Natural killer cell (primary cell): ENCODE measurements around the gene SLC5A1. TPM values are rescaled to one million over a fixed set of nuclear protein-coding genes. Genes with fewer than 3 reads are reported as not detected.

Experiments used
- ATAC-seq, 3 donors: fragments of 150-1000 bp in 2 of 3; fragments of 200-7000 bp in 1 of 3; cut with Tn5 transposase; 1 replicate in 1 of 3; 2 replicates in 2 of 3; pipeline ENCODE4 v1.10.0; 2021; ENCODE audit warnings: mild to moderate bottlenecking in 2 of 3, moderate library complexity in 2 of 3
- DNase-seq, 2 donors: peaks; one replicate each; pipeline versions ENCODE4 v3.0.0 to v3.0.0-alpha.2; 2013 to 2021; ENCODE audit warnings: mixed read lengths in 1 of 2
- H3K27ac ChIP-seq: one replicate; pipeline ENCODE4 v1.5.1; 2013; ENCODE audit warnings: mild to moderate bottlenecking, low read length
- H3K27me3 ChIP-seq: one replicate; pipeline ENCODE4 v1.6.1; 2013; ENCODE audit warnings: low read length; ENCODE audit not compliant: control insufficient read depth, insufficient read depth
- H3K36me3 ChIP-seq: one replicate; pipeline ENCODE4 v1.6.1; 2013; ENCODE audit warnings: low read length; ENCODE audit not compliant: control insufficient read depth, insufficient read depth
- H3K4me1 ChIP-seq: one replicate; pipeline ENCODE4 v1.6.1; 2013; ENCODE audit warnings: low read length; ENCODE audit not compliant: control insufficient read depth, insufficient read depth
- H3K4me3 ChIP-seq: one replicate; pipeline ENCODE4 v1.5.1; 2013; ENCODE audit warnings: low read length
- H3K9me3 ChIP-seq: one replicate; pipeline ENCODE4 v1.6.1; 2013; ENCODE audit warnings: low read length; ENCODE audit not compliant: control insufficient read depth, insufficient read depth
- H3K27ac Mint-ChIP-seq, 2 donors: one replicate each; pipeline ENCODE4 v1.8.0; 2022; ENCODE audit warnings: mild to moderate bottlenecking in 2 of 2, mixed read lengths in 2 of 2, moderate library complexity in 1 of 2
- H3K27me3 Mint-ChIP-seq, 2 donors: one replicate each; pipeline ENCODE4 v1.8.0; 2022; ENCODE audit warnings: low read depth in 2 of 2, mixed read lengths in 2 of 2
- H3K36me3 Mint-ChIP-seq: one replicate; pipeline ENCODE4 v1.8.0; 2022; ENCODE audit warnings: mixed read lengths
- H3K4me1 Mint-ChIP-seq, 2 donors: one replicate each; pipeline ENCODE4 v1.8.0; 2022; ENCODE audit warnings: mixed read lengths in 2 of 2
- H3K4me3 Mint-ChIP-seq: one replicate; pipeline ENCODE4 v1.8.0; 2022; ENCODE audit warnings: mild to moderate bottlenecking, moderate library complexity, mixed read lengths
- H3K9me3 Mint-ChIP-seq, 2 donors: one replicate each; pipeline ENCODE4 v1.8.0; 2022; ENCODE audit warnings: mixed read lengths in 2 of 2
- CTCF ChIP-seq: fragments of 200-600 bp; IDR thresholded peaks from one replicate; pipeline ENCODE4 v1.8.0; 2022; ENCODE audit warnings: antibody characterized with exemption
- WGBS: methylation state at CpG from one replicate; pipeline ENCODE4 v1.1.7; 2013; ENCODE audit warnings: missing lambda C conversion rate; ENCODE audit not compliant: insufficient coverage; 5-methylcytosine and 5-hydroxymethylcytosine counted together
- intact Hi-C: fragments of 100-400 bp; cut with micrococcal nuclease; formaldehyde crosslinking; loops from one replicate; pipeline ENCODE4 v1.14.2; 2022
- total RNA-seq, 4 donors: library from RNA; stranded (reverse); fragments of 120-200 nt in 1 of 4; gene quantifications; one replicate each; pipeline versions ENCODE4 v1.2.3 to v1.2.4, GENCODE V29; 2013 to 2022

The SLC5A1 gene
- total RNA-seq, 3 donors from 2014 or later (not counting 1 experiment from before 2014, with no cell fraction given) = not detected

DNA sequence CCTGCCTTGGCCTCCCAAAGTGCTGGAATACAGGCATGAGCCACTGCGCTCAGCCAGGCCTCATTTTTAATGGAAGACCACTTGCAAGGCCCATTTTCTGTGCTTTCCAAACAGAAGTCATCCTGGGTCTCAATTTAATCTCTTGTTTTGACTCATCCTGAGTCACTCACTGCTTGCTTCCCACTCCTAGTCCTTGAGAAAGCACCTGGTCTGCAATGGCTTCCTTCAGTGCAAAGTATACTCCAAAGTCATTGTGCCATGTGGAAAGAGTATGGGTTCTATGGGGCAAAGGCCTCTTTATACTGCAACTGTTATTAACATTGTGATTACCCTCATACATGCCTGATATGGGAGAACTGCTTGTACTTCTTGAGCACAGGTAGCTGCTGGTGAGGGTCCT lies 18.3 kb upstream of the SLC5A1 start:
- DNase-seq (no peak), ATAC-seq (no peak)
- no peaks in the 10 kb centered on the region for H3K4me1 Mint-ChIP-seq
- Histone ChIP-seq H3K27ac (no peak overlapping the region), H3K4me3 (no peak overlapping the region), H3K27me3 (no peaks in the 10 kb centered on the region), H3K9me3 (no peaks in the 10 kb centered on the region), H3K36me3 (no peaks in the 10 kb centered on the region), H3K4me1 (no peaks in the 10 kb centered on the region)
- peaks cover 0 to under 1% of the 10 kb centered on the region in 2 donors for H3K9me3 Mint-ChIP-seq
- intact Hi-C loops = no loop called here
- H3K27ac Mint-ChIP-seq = no peak overlapping the region
- peaks cover 4 to 21% of the 10 kb centered on the region in 2 donors for H3K27me3 Mint-ChIP-seq
- H3K36me3 Mint-ChIP-seq = no peaks in the 10 kb centered on the region
- TF ChIP-seq CTCF = no peak
- WGBS = 91% methylated on average over 1 of the region's 1 CpG
- H3K4me3 Mint-ChIP-seq = no peak overlapping the region

- Mint-ChIP-seq H3K9me3 (no peaks in the 10 kb centered on the region), H3K4me1 (no peaks in the 10 kb centered on the region), H3K27me3 (peaks cover 9 to 15% of the 10 kb centered on the region in 2 donors), H3K36me3 (no peaks in the 10 kb centered on the region), H3K4me3 (no peak overlapping the region), H3K27ac (no peak overlapping the region)
- Histone ChIP-seq H3K36me3 (no peaks in the 10 kb centered on the region), H3K27me3 (no peaks in the 10 kb centered on the region), H3K9me3 (no peaks in the 10 kb centered on the region), H3K27ac (no peak overlapping the region), H3K4me1 (no peaks in the 10 kb centered on the region), H3K4me3 (no peak overlapping the region)
- no peak for DNase-seq
- intact Hi-C loops = no loop called here
- WGBS = 88% methylated on average over 3 of the region's 4 CpGs
- ATAC-seq = peak in 1 of 3 donors; percentile 11
- no peak for TF ChIP-seq CTCF
Measured at GRCh38 chr22:32030518-32031247, 12.4 kb upstream of the SLC5A1 start.

GRCh38 chr22:32031466-32031865 lies 11.6 kb upstream of the SLC5A1 start:
- H3K27ac Mint-ChIP-seq = no peak overlapping the region
- DNase-seq = no peak
- H3K9me3 Mint-ChIP-seq = no peaks in the 10 kb centered on the region
- Histone ChIP-seq H3K9me3 (no peaks in the 10 kb centered on the region), H3K4me3 (no peak overlapping the region), H3K27me3 (no peaks in the 10 kb centered on the region), H3K4me1 (no peaks in the 10 kb centered on the region), H3K36me3 (no peaks in the 10 kb centered on the region), H3K27ac (no peak overlapping the region)
- TF ChIP-seq CTCF = no peak
- no peak overlapping the region for H3K4me3 Mint-ChIP-seq
- H3K27me3 Mint-ChIP-seq = peaks cover 9 to 15% of the 10 kb centered on the region in 2 donors
- no peaks in the 10 kb centered on the region for H3K4me1 Mint-ChIP-seq
- H3K36me3 Mint-ChIP-seq = no peaks in the 10 kb centered on the region
- intact Hi-C loops = no loop called here
- 85% methylated on average over 5 of the region's 5 CpGs for WGBS
- ATAC-seq = no peak

DNA sequence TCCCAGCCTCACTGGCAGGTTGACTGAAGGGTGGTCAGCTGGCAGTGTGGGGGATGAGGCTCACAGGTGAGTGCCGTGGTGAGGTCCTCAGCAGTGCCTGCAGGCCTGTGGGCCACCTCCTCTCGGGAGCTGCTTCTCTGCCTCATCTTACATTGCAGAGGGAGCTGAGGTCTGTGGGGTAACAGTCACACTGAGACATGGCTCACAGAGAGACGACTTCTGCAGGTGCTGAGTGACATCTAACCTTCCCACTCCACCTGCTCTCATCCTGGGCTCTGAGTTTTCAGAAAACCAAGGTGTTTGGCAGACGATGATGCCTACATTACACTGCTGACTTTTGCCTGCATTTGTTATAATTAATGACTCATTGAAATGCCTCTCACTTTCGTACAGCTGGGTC lies 8.8 kb upstream of the SLC5A1 start:
- no peaks in the 10 kb centered on the region for H3K36me3 Mint-ChIP-seq
- H3K9me3 Mint-ChIP-seq = no peaks in the 10 kb centered on the region
- H3K4me1 ChIP-seq = no peaks in the 10 kb centered on the region
- H3K4me3 ChIP-seq = no peak overlapping the region
- WGBS = 72% methylated on average over 5 of the region's 5 CpGs
- intact Hi-C loops = no loop called here
- DNase-seq (no peak), ATAC-seq (no peak)
- no peak overlapping the region for H3K4me3 Mint-ChIP-seq
- H3K27me3 ChIP-seq = no peaks in the 10 kb centered on the region
- TF ChIP-seq CTCF = no peak
- no peak overlapping the region for H3K27ac ChIP-seq
- no peak overlapping the region for H3K27ac Mint-ChIP-seq
- H3K27me3 Mint-ChIP-seq = peaks cover 19 to 24% of the 10 kb centered on the region in 2 donors
- no peaks in the 10 kb centered on the region for H3K36me3 ChIP-seq
- no peaks in the 10 kb centered on the region for H3K9me3 ChIP-seq
- H3K4me1 Mint-ChIP-seq = no peaks in the 10 kb centered on the region
